ENCODE results near the gene AHI1.

DNA sequence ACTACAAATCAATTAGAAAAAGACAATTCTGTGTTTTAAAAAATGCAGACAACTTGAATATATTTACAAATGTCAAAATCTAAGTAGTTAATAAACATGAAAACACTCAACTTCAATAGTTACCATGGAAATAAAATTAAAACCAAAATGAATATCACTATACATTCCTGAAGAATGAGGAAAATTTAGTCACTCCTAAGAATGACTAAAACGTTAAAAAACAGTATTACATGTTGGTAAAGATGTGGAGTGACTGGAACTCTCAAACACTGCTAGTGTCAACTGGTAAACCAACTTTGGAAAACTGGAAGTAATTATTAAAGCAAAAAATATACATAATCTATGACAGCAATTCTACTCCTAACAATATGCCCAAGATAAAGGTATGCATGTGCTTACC is 36.3 kb downstream of the AHI1 start:
- TF ChIP-seq, protein P1, sequence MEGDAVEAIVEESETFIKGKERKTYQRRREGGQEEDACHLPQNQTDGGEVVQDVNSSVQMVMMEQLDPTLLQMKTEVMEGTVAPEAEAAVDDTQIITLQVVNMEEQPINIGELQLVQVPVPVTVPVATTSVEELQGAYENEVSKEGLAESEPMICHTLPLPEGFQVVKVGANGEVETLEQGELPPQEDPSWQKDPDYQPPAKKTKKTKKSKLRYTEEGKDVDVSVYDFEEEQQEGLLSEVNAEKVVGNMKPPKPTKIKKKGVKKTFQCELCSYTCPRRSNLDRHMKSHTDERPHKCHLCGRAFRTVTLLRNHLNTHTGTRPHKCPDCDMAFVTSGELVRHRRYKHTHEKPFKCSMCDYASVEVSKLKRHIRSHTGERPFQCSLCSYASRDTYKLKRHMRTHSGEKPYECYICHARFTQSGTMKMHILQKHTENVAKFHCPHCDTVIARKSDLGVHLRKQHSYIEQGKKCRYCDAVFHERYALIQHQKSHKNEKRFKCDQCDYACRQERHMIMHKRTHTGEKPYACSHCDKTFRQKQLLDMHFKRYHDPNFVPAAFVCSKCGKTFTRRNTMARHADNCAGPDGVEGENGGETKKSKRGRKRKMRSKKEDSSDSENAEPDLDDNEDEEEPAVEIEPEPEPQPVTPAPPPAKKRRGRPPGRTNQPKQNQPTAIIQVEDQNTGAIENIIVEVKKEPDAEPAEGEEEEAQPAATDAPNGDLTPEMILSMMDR (IDR thresholded peaks at IDR 0.05): no peak
- no peak for TF ChIP-seq ZFX (IDR thresholded peaks at IDR 0.05; ENCODE audit: borderline replicate concordance)
